ENCODE data around the gene PLXNA4. TPM values are rescaled to one million over a fixed set of nuclear protein-coding genes. Genes with fewer than 3 reads are reported as not detected.
A peak's percentile ranks its signal among the peaks of the same experiment; 100 is the strongest.

The PLXNA4 gene
- total and polyA plus RNA-seq, 9 of the 15 experiments (the other 6 are each of a cell fraction or from before 2014, with no cell fraction given) = under 0.01 to 0.09 TPM; not detected in 7

- Histone ChIP-seq H3K4me2 (ENCODE audit: insufficient read depth, low read length) (no peak overlapping the region), H3K9me1 (ENCODE audit: control insufficient read depth, insufficient read depth, low read length) (no peaks in the 10 kb centered on the region), H3K4me3 (no peak overlapping the region), H3K4me1 (replicated peaks in 1 of 2; ENCODE audit: control insufficient read depth in 2 of 2, insufficient read depth in 2 of 2, low read length in 2 of 2) (no peaks in the 10 kb centered on the region), H3K9me3 (replicated peaks; ENCODE audit: control insufficient read depth, insufficient read depth, low read depth, low read length) (no peaks in the 10 kb centered on the region), H3K79me2 (ENCODE audit: control insufficient read depth, insufficient read depth, low read length) (no peaks in the 10 kb centered on the region), H3K36me3 (ENCODE audit: control insufficient read depth, insufficient read depth, low read length) (no peaks in the 10 kb centered on the region), H3K9ac (ENCODE audit: insufficient read depth in 1 of 2, low read depth in 2 of 2, low read length in 2 of 2) (no peak overlapping the region), H3K27ac (ENCODE audit: extremely low read depth, low read depth, low read length) (no peak overlapping the region), H2AFZ (ENCODE audit: low read depth, low read length) (no peak overlapping the region), H4K20me1 (replicated peaks; ENCODE audit: control insufficient read depth, insufficient read depth, low read length) (no peaks in the 10 kb centered on the region), H3K27me3 (ENCODE audit: control insufficient read depth in 2 of 2, insufficient read depth in 2 of 2, low read length in 2 of 2) (peaks cover 8 to 14% of the 10 kb centered on the region in 2 experiments)
- no TSS peak for BruUV-seq (replicated peaks)
- ATAC-seq (no peak), FAIRE-seq (no peak), DNase-seq (ENCODE audit: extremely low read depth in 1 of 4, low spot score in 3 of 4) (no peak)
- in situ Hi-C loops (cut with MboI) (no loop called here), intact Hi-C loops (cut with micrococcal nuclease) (no loop called here)
- ChIA-PET POLR2A (no interaction called here), CTCF (ENCODE audit: low intra/inter-chr PET ratio) (no interaction called here)
- peak; percentile 22; the same call in 1 of the 2 replicates for TF ChIP-seq NFIC (IDR thresholded peaks at IDR 0.05)
- no peak for TF ChIP-seq CHD1 (IDR thresholded peaks at IDR 0.05; ENCODE audit: low read length)
- 0% methylated on average over 9 of the region's 9 CpGs for WGBS (ENCODE audit: insufficient coverage, low coverage, missing lambda C conversion rate)
Observed at GRCh38 chr7:132455378-132455777, 120.9 kb downstream of the PLXNA4 start.

- no TSS peak for BruUV-seq (replicated peaks)
- no peaks in the 10 kb centered on the region for H3K79me2 ChIP-seq (ENCODE audit: control insufficient read depth, insufficient read depth, low read length)
- no peaks in the 10 kb centered on the region for H3K9me1 ChIP-seq (ENCODE audit: control insufficient read depth, insufficient read depth, low read length)
- H4K20me1 ChIP-seq (replicated peaks; ENCODE audit: control insufficient read depth, insufficient read depth, low read length) = no peaks in the 10 kb centered on the region
- H3K4me2 ChIP-seq (ENCODE audit: insufficient read depth, low read length) = no peak overlapping the region
- POLR2A ChIA-PET = no interaction called here
- in situ Hi-C loops (cut with MboI) = no loop called here
- intact Hi-C loops (cut with micrococcal nuclease) = no loop called here
- 8% methylated on average over 3 of the region's 3 CpGs for WGBS (ENCODE audit: insufficient coverage, low coverage, missing lambda C conversion rate)
- no peak for DNase-seq (ENCODE audit: extremely low read depth in 1 of 4, low spot score in 3 of 4)
- no peak for FAIRE-seq
- no peak for ATAC-seq
- CTCF ChIA-PET (ENCODE audit: low intra/inter-chr PET ratio) = no interaction called here
- no peaks in the 10 kb centered on the region for H3K9me3 ChIP-seq (replicated peaks; ENCODE audit: control insufficient read depth, insufficient read depth, low read depth, low read length)
- H3K27me3 ChIP-seq (ENCODE audit: control insufficient read depth in 2 of 2, insufficient read depth in 2 of 2, low read length in 2 of 2) = peaks cover 3 to 11% of the 10 kb centered on the region in 2 experiments
- no peak overlapping the region for H2AFZ ChIP-seq (ENCODE audit: low read depth, low read length)
- H3K9ac ChIP-seq (ENCODE audit: insufficient read depth in 1 of 2, low read depth in 2 of 2, low read length in 2 of 2) = no peak overlapping the region
- no peaks in the 10 kb centered on the region for H3K36me3 ChIP-seq (ENCODE audit: control insufficient read depth, insufficient read depth, low read length)
- no peak for TF ChIP-seq MEF2D (tag; conservative IDR thresholded peaks at IDR 0.05; ENCODE audit: low read depth)
- no peak for TF ChIP-seq ATF6 (CRISPR knock-in tag; IDR thresholded peaks at IDR 0.05)
- TF ChIP-seq MAFG (tag; conservative IDR thresholded peaks at IDR 0.05) = no peak
- TF ChIP-seq PTBP1 (IDR thresholded peaks at IDR 0.05; ENCODE audit: low read depth, low read length) = no peak
- TF ChIP-seq, protein P1, sequence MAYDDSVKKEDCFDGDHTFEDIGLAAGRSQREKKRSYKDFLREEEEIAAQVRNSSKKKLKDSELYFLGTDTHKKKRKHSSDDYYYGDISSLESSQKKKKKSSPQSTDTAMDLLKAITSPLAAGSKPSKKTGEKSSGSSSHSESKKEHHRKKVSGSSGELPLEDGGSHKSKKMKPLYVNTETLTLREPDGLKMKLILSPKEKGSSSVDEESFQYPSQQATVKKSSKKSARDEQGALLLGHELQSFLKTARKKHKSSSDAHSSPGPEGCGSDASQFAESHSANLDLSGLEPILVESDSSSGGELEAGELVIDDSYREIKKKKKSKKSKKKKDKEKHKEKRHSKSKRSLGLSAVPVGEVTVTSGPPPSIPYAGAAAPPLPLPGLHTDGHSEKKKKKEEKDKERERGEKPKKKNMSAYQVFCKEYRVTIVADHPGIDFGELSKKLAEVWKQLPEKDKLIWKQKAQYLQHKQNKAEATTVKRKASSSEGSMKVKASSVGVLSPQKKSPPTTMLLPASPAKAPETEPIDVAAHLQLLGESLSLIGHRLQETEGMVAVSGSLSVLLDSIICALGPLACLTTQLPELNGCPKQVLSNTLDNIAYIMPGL (CRISPR knock-in tag; IDR thresholded peaks at IDR 0.05) = no peak
- TF ChIP-seq E2F5 (CRISPR knock-in tag; IDR thresholded peaks at IDR 0.05) = no peak
- TF ChIP-seq ZFP1 (CRISPR knock-in tag; IDR thresholded peaks at IDR 0.05) = no peak
- TF ChIP-seq XRCC5 (IDR thresholded peaks at IDR 0.05; ENCODE audit: low read depth, low read length) = no peak
- TF ChIP-seq KLF10 (CRISPR knock-in tag; IDR thresholded peaks at IDR 0.05) = no peak
- no peak for TF ChIP-seq L3MBTL2 (IDR thresholded peaks at IDR 0.05)
- no peak for TF ChIP-seq ZNF217 (CRISPR knock-in tag; IDR thresholded peaks at IDR 0.05)
- H3K4me3 ChIP-seq = no peak overlapping the region
- no peaks in the 10 kb centered on the region for H3K4me1 ChIP-seq (replicated peaks in 1 of 2; ENCODE audit: control insufficient read depth in 2 of 2, insufficient read depth in 2 of 2, low read length in 2 of 2)
- no peak overlapping the region for H3K27ac ChIP-seq (ENCODE audit: extremely low read depth, low read depth, low read length)
Observed at GRCh38 chr7:132453826-132454225, 122.4 kb downstream of the PLXNA4 start.
